Body of pancreas (tissue), 4 donors: ENCODE measurements around the gene POLH.

Experiments used
- POLR2A ChIP-seq, 3 donors: fragments of 450-650 bp; IDR thresholded peaks; one replicate each; pipeline ENCODE4 v1.6.1; 2016; ENCODE audit warnings: antibody characterized with exemption in 3 of 3, mild to moderate bottlenecking in 2 of 3
- TF ChIP-seq, protein P1 (sequence below), 7 experiments: fragments of 450-650 bp in 4 of 7; fragments of 200-600 bp in 3 of 7; sonication (generic) in 3 of 7; IDR thresholded peaks; one replicate each; pipeline ENCODE4 v1.5.1; 2016 to 2019; ENCODE audit warnings: antibody characterized with exemption in 7 of 7

DNA sequence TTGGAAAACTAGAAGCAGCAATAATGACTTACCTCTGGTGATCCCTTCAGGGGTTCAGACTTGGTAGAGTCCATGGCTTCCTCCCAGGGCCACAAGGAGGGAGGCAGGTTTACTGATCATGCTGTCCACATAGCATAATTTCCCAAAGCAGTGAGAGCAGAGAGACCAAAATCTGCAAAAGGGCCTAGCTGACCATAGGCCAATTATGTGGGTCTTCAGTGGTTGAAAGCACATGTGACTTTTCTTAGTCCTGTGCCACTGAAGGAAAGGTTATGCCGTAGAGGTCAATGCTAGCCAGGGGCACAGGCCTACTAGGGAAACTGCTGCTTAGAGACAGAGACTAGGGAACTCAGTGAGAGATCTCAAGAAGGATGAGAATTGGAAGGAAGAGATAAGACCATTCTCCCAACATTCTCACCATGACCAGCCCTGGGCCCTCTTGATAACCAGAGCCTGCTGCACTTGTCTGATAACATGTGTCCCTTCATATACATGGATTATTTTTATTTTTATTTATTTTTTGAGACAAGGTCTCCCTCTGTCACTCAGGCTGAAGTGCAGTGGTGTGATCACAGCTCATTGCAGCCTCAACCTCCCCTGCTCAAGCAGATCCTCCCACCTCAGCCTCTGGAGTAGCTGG is 55.1 kb downstream of the POLH start:
- TF ChIP-seq, protein P1, sequence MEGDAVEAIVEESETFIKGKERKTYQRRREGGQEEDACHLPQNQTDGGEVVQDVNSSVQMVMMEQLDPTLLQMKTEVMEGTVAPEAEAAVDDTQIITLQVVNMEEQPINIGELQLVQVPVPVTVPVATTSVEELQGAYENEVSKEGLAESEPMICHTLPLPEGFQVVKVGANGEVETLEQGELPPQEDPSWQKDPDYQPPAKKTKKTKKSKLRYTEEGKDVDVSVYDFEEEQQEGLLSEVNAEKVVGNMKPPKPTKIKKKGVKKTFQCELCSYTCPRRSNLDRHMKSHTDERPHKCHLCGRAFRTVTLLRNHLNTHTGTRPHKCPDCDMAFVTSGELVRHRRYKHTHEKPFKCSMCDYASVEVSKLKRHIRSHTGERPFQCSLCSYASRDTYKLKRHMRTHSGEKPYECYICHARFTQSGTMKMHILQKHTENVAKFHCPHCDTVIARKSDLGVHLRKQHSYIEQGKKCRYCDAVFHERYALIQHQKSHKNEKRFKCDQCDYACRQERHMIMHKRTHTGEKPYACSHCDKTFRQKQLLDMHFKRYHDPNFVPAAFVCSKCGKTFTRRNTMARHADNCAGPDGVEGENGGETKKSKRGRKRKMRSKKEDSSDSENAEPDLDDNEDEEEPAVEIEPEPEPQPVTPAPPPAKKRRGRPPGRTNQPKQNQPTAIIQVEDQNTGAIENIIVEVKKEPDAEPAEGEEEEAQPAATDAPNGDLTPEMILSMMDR (IDR thresholded peaks at IDR 0.05), result no peak
- TF ChIP-seq POLR2A (IDR thresholded peaks at IDR 0.05), result no peak
